ENCODE measurements around the gene EYA2. TPM values are rescaled to one million over a fixed set of nuclear protein-coding genes. Genes with fewer than 3 reads are reported as not detected.

Gene EYA2
- polyA plus RNA-seq, 1 experiment, result 4.0 TPM

GRCh38 chr20:47051936-47052526 is 157.4 kb downstream of the EYA2 start:
- no peaks in the 10 kb centered on the region for H3K27me3 ChIP-seq (ENCODE audit: control insufficient read depth, insufficient read depth, low read length)
- CTCF ChIA-PET, result no interaction called here
- no peak overlapping the region for H3K4me3 ChIP-seq (ENCODE audit: low read depth, low read length)
- no peak for DNase-seq (ENCODE audit: low read depth, low spot score)
- no peak for TF ChIP-seq CTCF (IDR thresholded peaks at IDR 0.05; ENCODE audit: low read depth, low read length)
- H3K27ac ChIP-seq (ENCODE audit: low read depth, low read length), result no peak overlapping the region
- POLR2A ChIA-PET, result interaction anchor here (0.6 kb wide), 1 partner anchor 32 kb away, joined by 4 read pairs; no protein-coding TSS in a partner anchor
- H3K9me3 ChIP-seq (ENCODE audit: control insufficient read depth, insufficient read depth, low read length), result peaks cover 3% of the 10 kb centered on the region; the same call in 1 of the 2 replicates

- DNase-seq (ENCODE audit: low read depth, low spot score), result no peak
- TF ChIP-seq CTCF (IDR thresholded peaks at IDR 0.05; ENCODE audit: low read depth, low read length), result no peak
- H3K4me3 ChIP-seq (ENCODE audit: low read depth, low read length), result no peak overlapping the region
- H3K9me3 ChIP-seq (ENCODE audit: control insufficient read depth, insufficient read depth, low read length), result no peaks in the 10 kb centered on the region
- H3K27me3 ChIP-seq (ENCODE audit: control insufficient read depth, insufficient read depth, low read length), result no peaks in the 10 kb centered on the region
- POLR2A ChIA-PET, result no interaction called here
- no peak overlapping the region for H3K27ac ChIP-seq (ENCODE audit: low read depth, low read length)
- CTCF ChIA-PET, result no interaction called here
Observed at GRCh38 chr20:47054506-47054905, 159.9 kb downstream of the EYA2 start.

GRCh38 chr20:47054945-47055344 is 160.3 kb downstream of the EYA2 start:
- no peaks in the 10 kb centered on the region for H3K9me3 ChIP-seq (ENCODE audit: control insufficient read depth, insufficient read depth, low read length)
- ChIA-PET POLR2A (no interaction called here), CTCF (no interaction called here)
- H3K27me3 ChIP-seq (ENCODE audit: control insufficient read depth, insufficient read depth, low read length), result no peaks in the 10 kb centered on the region
- no peak overlapping the region for H3K27ac ChIP-seq (ENCODE audit: low read depth, low read length)
- H3K4me3 ChIP-seq (ENCODE audit: low read depth, low read length), result no peak overlapping the region
- TF ChIP-seq CTCF (IDR thresholded peaks at IDR 0.05; ENCODE audit: low read depth, low read length), result no peak
- DNase-seq (ENCODE audit: low read depth, low spot score), result no peak

- no peak overlapping the region for H3K4me3 ChIP-seq (ENCODE audit: low read depth, low read length)
- no peaks in the 10 kb centered on the region for H3K9me3 ChIP-seq (ENCODE audit: control insufficient read depth, insufficient read depth, low read length)
- H3K27me3 ChIP-seq (ENCODE audit: control insufficient read depth, insufficient read depth, low read length), result no peaks in the 10 kb centered on the region
- CTCF ChIA-PET, result interaction anchor here (0.5 to 0.6 kb wide), 2 partner anchors 302 to 328 kb away, joined by 3 read pairs; no protein-coding TSS in a partner anchor
- DNase-seq (ENCODE audit: low read depth, low spot score), result peak; percentile 15
- POLR2A ChIA-PET, result no interaction called here
- TF ChIP-seq CTCF (IDR thresholded peaks at IDR 0.05; ENCODE audit: low read depth, low read length), result no peak
- no peak overlapping the region for H3K27ac ChIP-seq (ENCODE audit: low read depth, low read length)
Observed at GRCh38 chr20:47055699-47056369, 161.2 kb downstream of the EYA2 start.

GRCh38 chr20:47057661-47058060 is 163.0 kb downstream of the EYA2 start:
- Histone ChIP-seq H3K27me3 (ENCODE audit: control insufficient read depth, insufficient read depth, low read length) (no peaks in the 10 kb centered on the region), H3K27ac (ENCODE audit: low read depth, low read length) (no peak overlapping the region), H3K4me3 (ENCODE audit: low read depth, low read length) (no peak overlapping the region), H3K9me3 (ENCODE audit: control insufficient read depth, insufficient read depth, low read length) (no peaks in the 10 kb centered on the region)
- no peak for TF ChIP-seq CTCF (IDR thresholded peaks at IDR 0.05; ENCODE audit: low read depth, low read length)
- POLR2A ChIA-PET, result no interaction called here
- CTCF ChIA-PET, result no interaction called here
- DNase-seq (ENCODE audit: low read depth, low spot score), result no peak
